Suprapubic skin (tissue), 4 donors: ENCODE data around the gene ZNF407.

Source experiments
- CTCF ChIP-seq, 2 donors: fragments of 200-600 bp in 1 of 2; fragments of 450-650 bp in 1 of 2; sonication (generic) in 1 of 2; IDR thresholded peaks; one replicate each; pipeline ENCODE4 v1.5.1; 2016 to 2019; ENCODE audit warnings: antibody characterized with exemption in 2 of 2, mild to moderate bottlenecking in 1 of 2, moderate library complexity in 1 of 2
- EP300 ChIP-seq: sonication (generic); formaldehyde crosslinking; IDR thresholded peaks from one replicate; pipeline ENCODE4 v1.6.1; 2017; ENCODE audit warnings: antibody characterized with exemption
- POLR2A ChIP-seq, 2 donors: fragments of 450-650 bp; IDR thresholded peaks; one replicate each; pipeline ENCODE4 v1.6.1; 2017; ENCODE audit warnings: antibody characterized with exemption in 2 of 2, mild to moderate bottlenecking in 2 of 2, moderate library complexity in 2 of 2
- POLR2AphosphoS5 ChIP-seq, 3 donors: sonication (generic); formaldehyde crosslinking; IDR thresholded peaks; one replicate each; pipeline ENCODE4 v1.6.1; 2017; ENCODE audit warnings: antibody characterized with exemption in 3 of 3

- TF ChIP-seq CTCF (IDR thresholded peaks at IDR 0.05), result no peak
- no peak for TF ChIP-seq EP300
- no peak for TF ChIP-seq POLR2AphosphoS5 (IDR thresholded peaks at IDR 0.05)
- TF ChIP-seq POLR2A (IDR thresholded peaks at IDR 0.05), result no peak
Observed at GRCh38 chr18:74926051-74926450, 328.4 kb downstream of the ZNF407 start.
